ENCODE measurements around the gene SRSF12. TPM values are rescaled to one million over a fixed set of nuclear protein-coding genes. Genes with fewer than 3 reads are reported as not detected.

SRSF12 gene
- total RNA-seq: 0.53 TPM

- H3K27me3 ChIP-seq: no peaks in the 10 kb centered on the region
- intact Hi-C loops (cut with DNase I): loop anchor here (1.0 to 2.0 kb wide), 2 partner anchors 35 to 135 kb away; no protein-coding TSS in a partner anchor
- DNase-seq (ENCODE audit: low spot score in 2 of 2): peak in 1 of 2 donors; percentile 70
- no peak for TF ChIP-seq CTCF (IDR thresholded peaks at IDR 0.05)
- H3K4me1 ChIP-seq: peaks cover 0 to 7% of the 10 kb centered on the region in 2 donors
- H3K9me3 ChIP-seq: no peaks in the 10 kb centered on the region
- H3K4me3 ChIP-seq: peak within 1 kb of the TSS; percentile 71 to 90
- peak within 1 kb of the TSS; percentile 38 to 56 for H3K27ac ChIP-seq
- H3K36me3 ChIP-seq: no peaks in the 10 kb centered on the region
Measured at GRCh38 chr6:89117211-89118108, at the start of gene SRSF12. Gene SRSF12 (minus strand): TSS chr6:89118071. CDS start chr6:89117887, 184 bp downstream.

- Histone ChIP-seq H3K9me3 (no peaks in the 10 kb centered on the region), H3K36me3 (peaks cover 9 to 36% of the 10 kb centered on the region in 2 donors), H3K27ac (peak overlapping the region; percentile 88 to 94), H3K4me3 (peak overlapping the region in 1 of 2 donors; percentile 47), H3K27me3 (no peaks in the 10 kb centered on the region), H3K4me1 (peaks cover 5 to 19% of the 10 kb centered on the region in 2 donors)
- TF ChIP-seq CTCF (IDR thresholded peaks at IDR 0.05): no peak
- intact Hi-C loops (cut with DNase I): loop anchor here (5.0 kb wide), 3 partner anchors 55 to 190 kb away; partner anchors contain the start of genes GABRR1, PNRC1 and UBE2J1
- peak in 1 of 2 donors; percentile 80 for DNase-seq (ENCODE audit: low spot score in 2 of 2)
Measured at GRCh38 chr6:89162047-89162371, 44.1 kb upstream of the SRSF12 start.

- Histone ChIP-seq H3K4me3 (peak overlapping the region in 1 of 2 donors; percentile 47), H3K9me3 (no peaks in the 10 kb centered on the region), H3K27ac (peak overlapping the region; percentile 88 to 94), H3K36me3 (peaks cover 11 to 36% of the 10 kb centered on the region in 2 donors), H3K4me1 (peaks cover 5 to 19% of the 10 kb centered on the region in 2 donors), H3K27me3 (no peaks in the 10 kb centered on the region)
- intact Hi-C loops (cut with DNase I): loop anchor here (5.0 kb wide), 3 partner anchors 56 to 191 kb away; partner anchors contain the start of genes GABRR1, PNRC1 and UBE2J1
- no peak for DNase-seq (ENCODE audit: low spot score in 2 of 2)
- no peak for TF ChIP-seq CTCF (IDR thresholded peaks at IDR 0.05)
Measured at GRCh38 chr6:89161326-89162046, 43.6 kb upstream of the SRSF12 start.

- peak overlapping the region; percentile 88 to 94 for H3K27ac ChIP-seq
- H3K4me1 ChIP-seq: peaks cover 5 to 19% of the 10 kb centered on the region in 2 donors
- no peaks in the 10 kb centered on the region for H3K9me3 ChIP-seq
- H3K36me3 ChIP-seq: peaks cover 13 to 44% of the 10 kb centered on the region in 2 donors
- H3K27me3 ChIP-seq: no peaks in the 10 kb centered on the region
- intact Hi-C loops (cut with DNase I): loop anchor here (1.0 to 5.0 kb wide), 4 partner anchors 13 to 192 kb away; partner anchors contain the start of genes GABRR1, PNRC1 and UBE2J1
- no peak overlapping the region for H3K4me3 ChIP-seq
- DNase-seq (ENCODE audit: low spot score in 2 of 2): no peak
- TF ChIP-seq CTCF (IDR thresholded peaks at IDR 0.05): no peak
Measured at GRCh38 chr6:89160331-89161092, 42.6 kb upstream of the SRSF12 start.

- Histone ChIP-seq H3K36me3 (peaks cover 11 to 41% of the 10 kb centered on the region in 2 donors), H3K4me1 (peaks cover 0 to 4% of the 10 kb centered on the region in 2 donors), H3K9me3 (no peaks in the 10 kb centered on the region), H3K27ac (no peak overlapping the region), H3K4me3 (no peak overlapping the region), H3K27me3 (no peaks in the 10 kb centered on the region)
- no peak for DNase-seq (ENCODE audit: low spot score in 2 of 2)
- TF ChIP-seq CTCF (IDR thresholded peaks at IDR 0.05): no peak
- intact Hi-C loops (cut with DNase I): no loop called here
Measured at GRCh38 chr6:89154131-89154530, 36.3 kb upstream of the SRSF12 start.

Measured in ascending aorta (tissue), 2 donors.